ENCODE data around the gene S1PR1. TPM values are rescaled to one million over a fixed set of nuclear protein-coding genes. Genes with fewer than 3 reads are reported as not detected.

Gene S1PR1
- total and polyA plus RNA-seq, 2 of the 13 experiments (the other 11 are each of a cell fraction or from before 2014, with no cell fraction given): not detected

GRCh38 chr1:101190441-101190840 lies 46.4 kb upstream of the S1PR1 start:
- no peaks in the 10 kb centered on the region for H3K36me3 ChIP-seq (replicated peaks in 1 of 2; ENCODE audit: control insufficient read depth in 1 of 2, insufficient read depth in 2 of 2, low read length in 2 of 2)
- H3K79me2 ChIP-seq (ENCODE audit: insufficient read depth, low read length): no peaks in the 10 kb centered on the region
- no peaks in the 10 kb centered on the region for H4K20me1 ChIP-seq (ENCODE audit: insufficient read depth, low read length)
- no peak overlapping the region for H2AFZ ChIP-seq (ENCODE audit: low read length)
- in situ Hi-C loops (cut with HindIII; ENCODE audit: extremely low pct_ligation_motif_present, low pct_unique_long_range_greater_than_20kb) (no loop called here), intact Hi-C loops (cut with micrococcal nuclease; ENCODE audit: unreplicated experiment) (no loop called here)
- DNase-seq (ENCODE audit: low spot score): no peak
- no peak overlapping the region for H3K4me3 ChIP-seq (replicated peaks in 1 of 3; ENCODE audit: insufficient read depth in 1 of 3, low read depth in 2 of 3, low read length in 3 of 3)
- POLR2A ChIA-PET: no interaction called here
- 20% methylated on average over 4 of the region's 4 CpGs for WGBS (ENCODE audit: low lambda C conversion rate)
- H3K27ac ChIP-seq (ENCODE audit: extremely low read length, insufficient read depth, low read length): no peak overlapping the region
- BruUV-seq (replicated peaks): no TSS peak
- H3K9me3 ChIP-seq (ENCODE audit: low read length): no peaks in the 10 kb centered on the region
- no peak overlapping the region for H3K4me2 ChIP-seq (ENCODE audit: low read depth, low read length)
- CTCF ChIA-PET (ENCODE audit: low intra/inter-chr PET ratio, low total read pairs): no interaction called here
- H3K4me1 ChIP-seq (ENCODE audit: insufficient read depth, low read length): peaks cover 15% of the 10 kb centered on the region
- FAIRE-seq: no peak
- no peaks in the 10 kb centered on the region for H3K27me3 ChIP-seq (ENCODE audit: control insufficient read depth in 1 of 2, insufficient read depth in 2 of 2, low read length in 2 of 2)
- no peak overlapping the region for H3K9ac ChIP-seq (ENCODE audit: insufficient read depth, low read depth, low read length)
- no peak for ATAC-seq
- TF ChIP-seq E2F5 (CRISPR knock-in tag; conservative IDR thresholded peaks at IDR 0.05) (no peak), NFYC (CRISPR knock-in tag; IDR thresholded peaks at IDR 0.05) (no peak), ATM (IDR thresholded peaks at IDR 0.05; ENCODE audit: borderline replicate concordance) (no peak), IKZF1 (IDR thresholded peaks at IDR 0.05) (no peak), ZXDC (CRISPR knock-in tag; IDR thresholded peaks at IDR 0.05) (no peak), ZNF850 (CRISPR knock-in tag; conservative IDR thresholded peaks at IDR 0.05) (no peak), CREBL2 (CRISPR knock-in tag; IDR thresholded peaks at IDR 0.05; ENCODE audit: borderline replicate concordance) (no peak), AFF4 (CRISPR knock-in tag; IDR thresholded peaks at IDR 0.05) (no peak), ZNF703 (CRISPR knock-in tag; IDR thresholded peaks at IDR 0.05; ENCODE audit: borderline replicate concordance) (no peak), ZNF44 (CRISPR knock-in tag; IDR thresholded peaks at IDR 0.05) (no peak), NFAT5 (CRISPR knock-in tag; IDR thresholded peaks at IDR 0.05) (no peak), ZNF205 (CRISPR knock-in tag; IDR thresholded peaks at IDR 0.05) (no peak), ZNF644 (CRISPR knock-in tag; IDR thresholded peaks at IDR 0.05; ENCODE audit: low read depth) (no peak)
